ENCODE measurements around the gene SLC39A7. TPM values are rescaled to one million over a fixed set of nuclear protein-coding genes. Genes with fewer than 3 reads are reported as not detected.

SLC39A7 gene
- total RNA-seq, 1 experiment from 2014 or later = 118 TPM

DNA sequence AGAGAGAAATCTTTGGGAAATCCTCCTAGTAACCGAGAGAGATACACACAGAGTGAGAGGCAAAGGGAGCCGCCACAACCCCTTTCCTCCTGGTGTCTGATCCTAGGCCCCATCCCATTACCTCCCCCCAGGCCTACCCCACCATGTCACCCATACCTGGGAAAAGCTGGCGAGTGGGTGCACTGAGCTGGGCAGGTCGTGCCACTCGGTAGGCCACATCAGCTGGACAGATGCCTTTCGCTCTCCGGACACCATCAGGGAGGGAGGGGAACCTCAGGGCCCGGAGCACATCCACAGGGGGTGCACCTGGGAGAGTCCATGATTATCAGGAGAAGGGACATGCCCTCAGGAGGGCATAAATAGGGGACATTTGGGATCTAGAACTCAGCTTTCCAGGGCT is 11.5 kb upstream of the SLC39A7 start:
- H3K9me3 Mint-ChIP-seq (ENCODE audit: unreplicated experiment) = no peaks in the 10 kb centered on the region
- BruUV-seq (replicated peaks) = no TSS peak
- no peak for DNase-seq (ENCODE audit: unreplicated experiment)
- TF ChIP-seq, protein P1, sequence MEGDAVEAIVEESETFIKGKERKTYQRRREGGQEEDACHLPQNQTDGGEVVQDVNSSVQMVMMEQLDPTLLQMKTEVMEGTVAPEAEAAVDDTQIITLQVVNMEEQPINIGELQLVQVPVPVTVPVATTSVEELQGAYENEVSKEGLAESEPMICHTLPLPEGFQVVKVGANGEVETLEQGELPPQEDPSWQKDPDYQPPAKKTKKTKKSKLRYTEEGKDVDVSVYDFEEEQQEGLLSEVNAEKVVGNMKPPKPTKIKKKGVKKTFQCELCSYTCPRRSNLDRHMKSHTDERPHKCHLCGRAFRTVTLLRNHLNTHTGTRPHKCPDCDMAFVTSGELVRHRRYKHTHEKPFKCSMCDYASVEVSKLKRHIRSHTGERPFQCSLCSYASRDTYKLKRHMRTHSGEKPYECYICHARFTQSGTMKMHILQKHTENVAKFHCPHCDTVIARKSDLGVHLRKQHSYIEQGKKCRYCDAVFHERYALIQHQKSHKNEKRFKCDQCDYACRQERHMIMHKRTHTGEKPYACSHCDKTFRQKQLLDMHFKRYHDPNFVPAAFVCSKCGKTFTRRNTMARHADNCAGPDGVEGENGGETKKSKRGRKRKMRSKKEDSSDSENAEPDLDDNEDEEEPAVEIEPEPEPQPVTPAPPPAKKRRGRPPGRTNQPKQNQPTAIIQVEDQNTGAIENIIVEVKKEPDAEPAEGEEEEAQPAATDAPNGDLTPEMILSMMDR (IDR thresholded peaks at IDR 0.05; ENCODE audit: unreplicated experiment) = no peak
- H3K27me3 Mint-ChIP-seq (ENCODE audit: insufficient read depth, unreplicated experiment) = no peaks in the 10 kb centered on the region
- no peak overlapping the region for H3K4me3 Mint-ChIP-seq (ENCODE audit: unreplicated experiment)
- intact Hi-C loops (cut with micrococcal nuclease) = no loop called here
- CTCF ChIA-PET = interaction anchor here (1.1 to 1.4 kb wide), 2 partner anchors 16 to 28 kb away, joined by 3 to 4 read pairs; no protein-coding TSS in a partner anchor
- peaks cover 4% of the 10 kb centered on the region for H3K36me3 Mint-ChIP-seq (ENCODE audit: insufficient read depth, unreplicated experiment)
- POLR2A ChIA-PET = interaction anchor here (0.7 to 1.7 kb wide), 4 partner anchors 8 to 335 kb away, joined by 3 to 4 read pairs (median 3); partner anchors contain the start of genes RXRB and SLC39A7
- H3K27ac Mint-ChIP-seq (ENCODE audit: low read depth, unreplicated experiment) = no peak overlapping the region
- no peaks in the 10 kb centered on the region for H3K4me1 Mint-ChIP-seq (ENCODE audit: insufficient read depth, unreplicated experiment)

GRCh38 chr6:33189625-33190448 is 10.8 kb upstream of the SLC39A7 start:
- peak overlapping the region; percentile 1 for H3K27ac Mint-ChIP-seq (ENCODE audit: low read depth, unreplicated experiment)
- no peaks in the 10 kb centered on the region for H3K9me3 Mint-ChIP-seq (ENCODE audit: unreplicated experiment)
- H3K36me3 Mint-ChIP-seq (ENCODE audit: insufficient read depth, unreplicated experiment) = peaks cover 11% of the 10 kb centered on the region
- no peaks in the 10 kb centered on the region for H3K27me3 Mint-ChIP-seq (ENCODE audit: insufficient read depth, unreplicated experiment)
- POLR2A ChIA-PET = interaction anchor here (0.6 to 1.7 kb wide), 5 partner anchors 8 to 335 kb away, joined by 3 to 4 read pairs (median 3); partner anchors contain the start of genes RXRB and SLC39A7
- no peak for DNase-seq (ENCODE audit: unreplicated experiment)
- H3K4me1 Mint-ChIP-seq (ENCODE audit: insufficient read depth, unreplicated experiment) = no peaks in the 10 kb centered on the region
- H3K4me3 Mint-ChIP-seq (ENCODE audit: unreplicated experiment) = no peak overlapping the region
- intact Hi-C loops (cut with micrococcal nuclease) = no loop called here
- no TSS peak for BruUV-seq (replicated peaks)
- CTCF ChIA-PET = interaction anchor here (0.7 to 1.4 kb wide), 4 partner anchors 11 to 1116 kb away, joined by 3 to 5 read pairs (median 4); no protein-coding TSS in a partner anchor
- TF ChIP-seq, protein P1 (IDR thresholded peaks at IDR 0.05; ENCODE audit: unreplicated experiment) = no peak

- peaks cover 18% of the 10 kb centered on the region for H3K36me3 Mint-ChIP-seq (ENCODE audit: insufficient read depth, unreplicated experiment)
- TF ChIP-seq, protein P1 (IDR thresholded peaks at IDR 0.05; ENCODE audit: unreplicated experiment) = no peak
- no peaks in the 10 kb centered on the region for H3K9me3 Mint-ChIP-seq (ENCODE audit: unreplicated experiment)
- no peaks in the 10 kb centered on the region for H3K27me3 Mint-ChIP-seq (ENCODE audit: insufficient read depth, unreplicated experiment)
- DNase-seq (ENCODE audit: unreplicated experiment) = no peak
- BruUV-seq (replicated peaks) = no TSS peak
- no peak overlapping the region for H3K4me3 Mint-ChIP-seq (ENCODE audit: unreplicated experiment)
- H3K4me1 Mint-ChIP-seq (ENCODE audit: insufficient read depth, unreplicated experiment) = no peaks in the 10 kb centered on the region
- ChIA-PET POLR2A (interaction anchor here (0.6 to 1.7 kb wide), 2 partner anchors 10 to 74 kb away, joined by 3 to 4 read pairs; partner anchors contain the start of genes RXRB and SLC39A7), CTCF (interaction anchor here (0.7 to 1.0 kb wide), 2 partner anchors 12 to 1117 kb away, joined by 3 to 5 read pairs; no protein-coding TSS in a partner anchor)
- no peak overlapping the region for H3K27ac Mint-ChIP-seq (ENCODE audit: low read depth, unreplicated experiment)
- intact Hi-C loops (cut with micrococcal nuclease) = no loop called here
Measured at GRCh38 chr6:33190504-33191107, 10.1 kb upstream of the SLC39A7 start.

All from MCF 10A (cell line).